Smooth muscle cell of trachea (primary cell): ENCODE data around the gene XRCC1. TPM values are rescaled to one million over a fixed set of nuclear protein-coding genes. Genes with fewer than 3 reads are reported as not detected.

Experiments
- total RNA-seq: library from RNA; depleted of rRNA; stranded (reverse); fragments of >200 nt; gene quantifications from 2 replicates; pipeline ENCODE4 v1.2.1, GENCODE V29; 2014

XRCC1 gene, protein sequence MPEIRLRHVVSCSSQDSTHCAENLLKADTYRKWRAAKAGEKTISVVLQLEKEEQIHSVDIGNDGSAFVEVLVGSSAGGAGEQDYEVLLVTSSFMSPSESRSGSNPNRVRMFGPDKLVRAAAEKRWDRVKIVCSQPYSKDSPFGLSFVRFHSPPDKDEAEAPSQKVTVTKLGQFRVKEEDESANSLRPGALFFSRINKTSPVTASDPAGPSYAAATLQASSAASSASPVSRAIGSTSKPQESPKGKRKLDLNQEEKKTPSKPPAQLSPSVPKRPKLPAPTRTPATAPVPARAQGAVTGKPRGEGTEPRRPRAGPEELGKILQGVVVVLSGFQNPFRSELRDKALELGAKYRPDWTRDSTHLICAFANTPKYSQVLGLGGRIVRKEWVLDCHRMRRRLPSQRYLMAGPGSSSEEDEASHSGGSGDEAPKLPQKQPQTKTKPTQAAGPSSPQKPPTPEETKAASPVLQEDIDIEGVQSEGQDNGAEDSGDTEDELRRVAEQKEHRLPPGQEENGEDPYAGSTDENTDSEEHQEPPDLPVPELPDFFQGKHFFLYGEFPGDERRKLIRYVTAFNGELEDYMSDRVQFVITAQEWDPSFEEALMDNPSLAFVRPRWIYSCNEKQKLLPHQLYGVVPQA
- total RNA-seq: 13.9 and 21.7 TPM in 2 replicates

DNA sequence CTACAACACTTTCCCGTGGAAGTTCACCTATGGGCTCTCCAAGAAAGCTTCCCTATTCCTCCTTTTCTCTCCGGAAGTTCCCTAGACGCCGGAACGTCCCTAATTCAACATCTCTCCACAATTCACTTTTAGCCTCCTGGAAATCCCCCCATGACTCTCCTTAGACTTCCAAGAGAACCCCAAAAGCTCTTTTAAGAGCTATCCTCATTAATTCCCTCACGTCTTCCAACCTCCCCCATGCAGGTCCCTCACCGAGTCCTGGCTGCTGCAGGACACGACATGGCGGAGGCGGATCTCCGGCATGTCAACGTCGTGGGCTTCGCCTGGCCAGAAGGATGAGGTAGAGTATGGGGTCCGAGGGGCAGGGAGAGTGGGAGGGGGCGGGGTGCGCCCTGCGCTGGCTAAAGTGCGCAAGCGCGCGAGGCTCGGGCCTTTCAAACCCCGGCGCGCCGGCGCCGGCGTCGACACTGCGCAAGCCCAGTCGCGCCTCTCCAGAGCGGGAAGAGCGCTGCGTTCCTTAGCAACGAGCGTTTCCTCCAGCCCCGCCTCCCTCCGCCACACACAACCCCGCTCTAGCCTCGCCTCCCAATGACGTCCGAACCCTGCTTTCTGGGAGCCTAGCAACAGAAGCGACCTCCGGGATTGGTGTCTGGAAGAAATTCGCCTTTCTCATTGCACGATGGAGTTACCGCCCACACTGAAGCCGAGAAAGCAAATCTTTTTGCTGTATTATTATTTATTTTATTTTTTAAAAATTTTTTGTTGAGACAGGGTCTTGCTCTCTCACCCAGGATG lies at the start of gene XRCC1, which contains the start of gene PINLYP:
Gene XRCC1 (minus strand): TSS at position 372 of the 795 bp plus-strand sequence. CDS start 69 bp downstream, at position 303.
Gene PINLYP (plus strand): TSS at position 646 of the 795 bp plus-strand sequence. CDS start 1,391 bp downstream, outside the sequence.

DNA sequence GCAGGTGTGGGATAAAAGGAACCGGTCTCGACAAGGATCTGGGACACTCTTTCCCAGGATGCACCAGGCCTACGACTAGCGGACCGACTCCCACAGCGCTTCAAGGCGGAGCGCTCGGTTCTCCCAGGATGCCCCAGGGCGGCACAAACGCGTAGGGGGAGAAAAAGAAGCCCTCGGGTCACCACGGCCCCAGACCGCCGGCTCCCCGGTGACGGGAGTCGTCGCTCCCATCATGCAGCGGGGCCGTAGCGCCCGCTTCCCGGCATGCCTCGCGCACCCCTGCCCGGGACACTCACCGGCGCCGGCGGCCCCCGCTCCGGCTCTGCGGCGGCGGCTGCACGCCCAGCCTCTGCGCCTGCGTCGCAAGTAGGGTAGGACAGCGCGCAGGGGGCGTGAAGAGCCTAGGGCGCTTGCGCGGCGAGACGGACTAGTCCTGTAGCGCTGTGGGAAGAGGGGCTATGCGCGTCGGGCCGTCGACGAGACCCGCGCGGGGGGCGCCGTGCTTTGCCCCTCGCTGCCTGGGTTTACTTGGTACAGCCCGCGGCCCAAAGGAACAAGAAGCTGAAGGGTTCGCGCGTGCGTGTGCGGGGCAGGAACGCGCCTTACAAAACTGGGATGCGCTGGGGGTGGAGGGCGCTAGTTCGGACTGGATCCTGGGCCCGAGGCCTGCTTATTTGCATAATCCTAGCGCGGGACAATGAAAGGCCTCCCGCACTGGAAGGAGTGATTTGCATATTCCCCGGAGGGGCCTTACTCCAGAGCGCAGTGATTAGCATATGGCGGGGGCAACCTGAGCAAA lies 44.1 kb upstream of the XRCC1 start, which contains the start of gene ZNF428:
Gene ZNF428 (minus strand): TSS at position 368 of the 799 bp plus-strand sequence. CDS start 5,325 bp downstream, outside the sequence.

DNA sequence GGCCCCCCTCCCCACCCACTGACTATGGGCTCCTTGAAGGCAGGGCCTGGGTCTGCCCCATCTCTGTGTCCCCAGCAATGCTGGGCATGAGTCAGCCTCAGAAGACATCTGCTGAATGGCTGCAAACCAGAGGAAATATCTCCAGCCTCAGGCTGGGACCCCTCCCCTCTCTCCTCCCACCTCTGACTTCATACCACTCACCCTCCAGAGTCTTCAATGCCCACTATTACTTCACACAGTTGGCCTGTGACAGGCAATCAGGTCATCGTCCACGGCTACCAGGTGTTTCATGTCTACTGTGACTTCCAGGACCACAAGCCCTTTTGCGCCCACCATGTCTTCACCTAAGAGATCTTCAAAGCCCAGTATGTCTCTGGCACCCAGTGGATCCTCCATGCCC lies 36.5 kb upstream of the XRCC1 start, which contains the start of gene SRRM5:
Gene SRRM5 (plus strand): TSS at position 301 of the 400 bp plus-strand sequence. CDS start 34 bp downstream, at position 335.

DNA sequence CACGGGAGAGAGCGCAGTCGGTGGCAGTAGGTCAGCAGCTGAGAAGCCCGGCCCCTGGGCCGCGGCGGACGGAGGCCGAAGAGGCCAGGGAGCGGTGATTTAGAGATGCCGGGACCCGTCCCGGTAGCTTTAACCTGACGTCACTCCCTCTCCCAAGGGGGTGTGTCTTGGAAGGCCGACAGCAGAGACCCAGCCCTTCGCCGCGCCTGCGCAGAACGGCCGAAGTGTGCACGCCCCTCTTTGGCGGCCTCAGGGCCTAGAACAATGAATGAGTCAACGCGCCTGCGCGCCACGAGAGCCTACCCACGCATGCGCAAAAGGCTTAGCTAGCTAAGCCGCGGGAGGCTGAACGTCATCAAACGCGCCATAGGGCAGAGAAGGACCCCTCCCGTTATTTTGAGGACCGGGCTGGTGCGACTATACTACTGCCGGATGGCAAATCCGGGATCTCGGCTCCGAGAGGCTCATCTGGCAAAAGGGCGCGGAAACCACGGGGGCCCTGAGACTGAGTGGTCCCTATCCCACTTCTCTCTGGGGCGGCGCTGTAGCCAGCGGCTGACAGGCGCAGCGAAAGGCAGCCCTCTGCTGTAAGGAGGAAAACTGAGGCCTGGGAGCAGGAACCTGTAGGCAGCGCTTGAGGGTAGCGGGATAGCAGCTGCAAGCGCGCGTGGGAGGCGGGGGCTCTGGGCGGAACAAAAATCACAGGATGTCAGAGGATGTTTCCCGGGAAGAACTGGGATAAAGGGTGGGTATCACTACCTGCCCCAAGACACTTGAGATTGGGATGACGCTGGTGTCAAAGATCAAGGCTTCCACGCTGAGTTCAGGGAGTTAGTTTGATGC lies 20.9 kb upstream of the XRCC1 start, which contains the start of the genes IRGQ and ZNF576:
Gene IRGQ (minus strand): TSS at position 136 of the 843 bp plus-strand sequence. CDS start 796 bp downstream, outside the sequence.
Gene ZNF576 (plus strand): TSS at position 597 of the 843 bp plus-strand sequence. CDS start 514 bp downstream, outside the sequence.

DNA sequence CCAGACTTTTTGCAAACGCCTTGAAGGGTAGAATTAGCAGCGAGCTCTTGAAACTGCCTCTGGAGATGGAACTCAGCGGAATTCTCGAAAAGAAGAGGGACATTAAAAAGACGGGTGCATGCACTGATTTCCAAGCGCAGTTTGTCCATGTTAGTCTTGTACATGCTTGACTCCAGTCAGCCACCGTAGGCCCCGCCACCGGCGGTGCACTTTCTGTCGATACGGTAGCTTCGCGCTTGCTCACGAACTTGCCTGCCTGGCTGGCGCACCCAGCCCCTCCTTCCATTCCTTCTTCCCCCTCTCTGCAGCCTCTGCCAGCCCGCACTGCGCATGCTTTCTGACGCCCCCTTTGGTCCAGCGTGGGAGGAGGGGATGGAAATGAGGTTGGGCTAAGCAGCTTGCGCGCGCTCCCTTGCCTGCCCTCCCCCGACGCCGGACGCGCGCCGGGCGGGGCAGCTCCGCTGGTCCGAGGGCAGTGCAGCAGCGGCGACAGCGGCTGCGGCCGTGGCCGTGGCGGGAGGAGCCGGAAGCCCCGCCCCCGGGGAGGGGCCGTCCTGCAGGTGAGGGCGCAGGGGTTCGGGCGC lies 42.3 kb downstream of the XRCC1 start, which contains the start of gene ZNF575:
Gene ZNF575 (plus strand): TSS at position 227 of the 584 bp plus-strand sequence. CDS start 1,235 bp downstream, outside the sequence.

DNA sequence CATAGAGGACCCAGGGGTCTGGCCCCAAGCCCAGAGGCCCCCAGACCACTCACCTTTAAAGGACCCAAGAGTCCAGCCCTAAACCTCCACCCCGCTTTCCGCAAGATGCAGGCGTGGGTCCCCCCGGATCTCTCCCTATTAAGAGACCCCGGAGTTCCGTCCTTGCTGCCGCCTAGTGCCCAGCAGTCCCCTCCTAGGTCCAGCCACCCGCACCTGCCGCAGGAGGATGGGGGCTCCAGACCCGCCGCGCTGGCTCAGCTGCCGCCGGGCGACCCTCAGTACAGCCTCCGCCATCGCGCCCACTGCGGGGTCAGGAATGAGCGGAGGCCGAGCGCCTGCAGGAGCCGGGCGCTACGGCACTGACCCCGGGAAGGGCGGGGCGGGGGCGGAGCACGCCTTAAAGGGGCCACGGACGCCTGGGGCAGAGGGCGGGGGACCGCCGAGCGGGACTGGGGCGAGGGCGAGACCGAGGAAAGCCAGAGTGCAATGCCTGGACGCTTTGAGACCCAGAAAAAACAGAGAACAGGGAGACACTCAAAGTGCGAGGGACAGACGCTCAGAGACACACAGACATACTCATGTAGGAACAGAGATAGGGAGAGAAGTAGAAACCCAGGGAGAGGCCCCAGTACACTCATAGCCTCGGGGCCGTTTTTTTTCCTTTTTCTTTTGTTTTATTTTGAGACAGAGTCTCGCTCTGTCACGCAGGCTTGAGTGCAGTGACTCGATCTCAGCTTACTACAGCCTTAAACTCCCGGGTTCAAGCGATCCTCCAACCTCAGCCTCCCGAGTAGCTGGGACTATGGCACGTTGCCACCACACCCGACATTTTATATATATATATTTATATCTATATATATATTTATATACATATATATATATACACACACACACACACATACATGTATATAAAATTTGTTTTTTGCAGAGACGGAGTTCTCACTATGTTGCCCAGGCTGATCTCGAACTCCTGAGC lies 48.2 kb downstream of the XRCC1 start, which contains the start of gene ETHE1:
Gene ETHE1 (minus strand): TSS at position 318 of the 976 bp plus-strand sequence. CDS start 24 bp downstream, at position 294.

DNA sequence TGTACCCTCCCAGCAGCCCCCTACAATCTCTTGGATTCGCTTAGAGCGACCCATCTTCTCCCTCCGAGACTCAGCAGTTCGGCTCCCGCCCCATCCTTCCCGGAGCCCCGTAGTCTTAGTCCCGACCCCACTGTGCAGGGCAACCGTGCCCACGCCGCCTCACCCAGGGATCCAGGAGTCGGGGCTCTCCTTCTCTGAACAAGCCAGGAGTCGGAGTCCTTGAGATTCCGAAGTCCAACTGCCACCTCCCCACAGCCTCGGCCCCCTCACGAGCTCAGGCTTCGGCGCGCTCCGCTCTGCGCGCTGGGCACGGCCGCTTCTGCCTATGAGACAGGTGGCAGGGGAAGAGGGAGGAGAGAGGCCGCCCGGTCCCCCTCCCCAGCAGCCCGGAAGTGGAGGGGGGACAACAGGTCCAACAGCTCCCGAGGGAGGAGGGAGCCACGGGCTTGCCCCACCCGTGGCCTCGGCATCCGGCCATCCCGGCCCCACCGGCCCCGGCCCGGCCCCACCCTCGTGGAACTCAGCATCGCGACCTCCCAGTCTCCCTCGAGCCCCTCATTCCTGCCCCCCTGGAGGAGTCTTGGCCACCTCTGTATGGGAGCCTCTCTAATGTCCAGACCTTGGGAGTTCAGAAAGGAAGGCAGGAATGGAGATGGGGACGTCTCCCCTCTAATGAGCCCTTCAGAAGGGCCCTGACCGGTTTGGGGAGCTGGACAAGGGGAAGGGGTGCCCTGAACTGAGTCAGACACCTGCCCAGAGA lies 70.7 kb downstream of the XRCC1 start, which contains the start of gene PHLDB3:
Gene PHLDB3 (minus strand): TSS at position 321 of the 760 bp plus-strand sequence. CDS start 628 bp downstream, outside the sequence.

Other genes starting within 250 kb of the XRCC1 start
- under 0.01 and 0.17 TPM in 2 replicates for gene CD177, start 221.8 kb downstream of the XRCC1 start, total RNA-seq
- gene TEX101, start 160.6 kb downstream of the XRCC1 start, total RNA-seq: not detected in 2 replicates
- 0.17 and 0.44 TPM in 2 replicates for gene LYPD3, start 109.9 kb downstream of the XRCC1 start, total RNA-seq
- gene PHLDB3, start 70.8 kb downstream of the XRCC1 start, total RNA-seq: 22.7 and 36.1 TPM in 2 replicates
- gene ETHE1, start 48.3 kb downstream of the XRCC1 start, total RNA-seq: 118 and 122 TPM in 2 replicates
- gene ZNF575, start 42.3 kb downstream of the XRCC1 start, total RNA-seq: 0.29 and 0.66 TPM in 2 replicates
- gene PINLYP, start 274 bp upstream of the XRCC1 start, total RNA-seq: 2.0 and 8.1 TPM in 2 replicates
- 11.4 and 11.8 TPM in 2 replicates for gene IRGQ, start 20.6 kb upstream of the XRCC1 start, total RNA-seq
- 9.3 and 13.4 TPM in 2 replicates for gene ZNF576, start 21.1 kb upstream of the XRCC1 start, total RNA-seq
- gene SRRM5, start 36.6 kb upstream of the XRCC1 start, total RNA-seq: 0.17 TPM in 1 of 2 replicates, not detected in the other
- gene ZNF428, start 44.1 kb upstream of the XRCC1 start, total RNA-seq: 27.8 and 50.4 TPM in 2 replicates
- 3.8 and 11.6 TPM in 2 replicates for gene CADM4, start 64.3 kb upstream of the XRCC1 start, total RNA-seq
- gene PLAUR, start 94.6 kb upstream of the XRCC1 start, total RNA-seq: 62.7 and 90.9 TPM in 2 replicates
- under 0.01 TPM in 1 of 2 replicates, not detected in the other for gene IRGC, start 140.5 kb upstream of the XRCC1 start, total RNA-seq
- gene SMG9, start 179.4 kb upstream of the XRCC1 start, total RNA-seq: 8.6 and 9.3 TPM in 2 replicates
- gene KCNN4, start 205.4 kb upstream of the XRCC1 start, total RNA-seq: 1.0 and 2.6 TPM in 2 replicates
- gene LYPD5, start 226.9 kb upstream of the XRCC1 start, total RNA-seq: 1.7 TPM in 1 of 2 replicates, not detected in the other